ENCODE data around the gene PLXNC1. TPM values are rescaled to one million over a fixed set of nuclear protein-coding genes. Genes with fewer than 3 reads are reported as not detected.

PLXNC1 gene
- total and polyA plus RNA-seq, 2 of the 8 experiments (the other 6 are each of a cell fraction or from before 2014, with no cell fraction given), result 0.83 to 2.0 TPM

DNA sequence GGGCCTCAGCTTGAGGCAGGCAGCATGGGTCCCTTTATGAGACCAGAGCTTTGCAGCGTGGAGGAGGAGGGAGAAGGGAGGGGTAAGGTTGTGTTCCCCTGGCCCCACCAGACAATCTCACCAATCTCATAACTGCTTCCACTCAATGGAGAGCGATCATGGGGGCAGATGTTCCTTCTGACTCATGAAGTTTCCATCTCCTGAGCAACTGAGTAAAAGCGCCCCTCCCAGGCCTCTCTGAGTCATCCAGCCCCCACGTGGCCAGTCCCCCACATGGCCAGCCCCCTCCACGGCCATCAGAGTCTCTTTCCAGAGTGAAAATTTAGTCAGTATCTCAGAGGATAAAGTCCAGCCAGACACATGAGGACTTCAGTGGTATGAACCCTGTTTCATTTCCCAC lies 39.2 kb upstream of the PLXNC1 start (continued):
- TF ChIP-seq, protein P1, sequence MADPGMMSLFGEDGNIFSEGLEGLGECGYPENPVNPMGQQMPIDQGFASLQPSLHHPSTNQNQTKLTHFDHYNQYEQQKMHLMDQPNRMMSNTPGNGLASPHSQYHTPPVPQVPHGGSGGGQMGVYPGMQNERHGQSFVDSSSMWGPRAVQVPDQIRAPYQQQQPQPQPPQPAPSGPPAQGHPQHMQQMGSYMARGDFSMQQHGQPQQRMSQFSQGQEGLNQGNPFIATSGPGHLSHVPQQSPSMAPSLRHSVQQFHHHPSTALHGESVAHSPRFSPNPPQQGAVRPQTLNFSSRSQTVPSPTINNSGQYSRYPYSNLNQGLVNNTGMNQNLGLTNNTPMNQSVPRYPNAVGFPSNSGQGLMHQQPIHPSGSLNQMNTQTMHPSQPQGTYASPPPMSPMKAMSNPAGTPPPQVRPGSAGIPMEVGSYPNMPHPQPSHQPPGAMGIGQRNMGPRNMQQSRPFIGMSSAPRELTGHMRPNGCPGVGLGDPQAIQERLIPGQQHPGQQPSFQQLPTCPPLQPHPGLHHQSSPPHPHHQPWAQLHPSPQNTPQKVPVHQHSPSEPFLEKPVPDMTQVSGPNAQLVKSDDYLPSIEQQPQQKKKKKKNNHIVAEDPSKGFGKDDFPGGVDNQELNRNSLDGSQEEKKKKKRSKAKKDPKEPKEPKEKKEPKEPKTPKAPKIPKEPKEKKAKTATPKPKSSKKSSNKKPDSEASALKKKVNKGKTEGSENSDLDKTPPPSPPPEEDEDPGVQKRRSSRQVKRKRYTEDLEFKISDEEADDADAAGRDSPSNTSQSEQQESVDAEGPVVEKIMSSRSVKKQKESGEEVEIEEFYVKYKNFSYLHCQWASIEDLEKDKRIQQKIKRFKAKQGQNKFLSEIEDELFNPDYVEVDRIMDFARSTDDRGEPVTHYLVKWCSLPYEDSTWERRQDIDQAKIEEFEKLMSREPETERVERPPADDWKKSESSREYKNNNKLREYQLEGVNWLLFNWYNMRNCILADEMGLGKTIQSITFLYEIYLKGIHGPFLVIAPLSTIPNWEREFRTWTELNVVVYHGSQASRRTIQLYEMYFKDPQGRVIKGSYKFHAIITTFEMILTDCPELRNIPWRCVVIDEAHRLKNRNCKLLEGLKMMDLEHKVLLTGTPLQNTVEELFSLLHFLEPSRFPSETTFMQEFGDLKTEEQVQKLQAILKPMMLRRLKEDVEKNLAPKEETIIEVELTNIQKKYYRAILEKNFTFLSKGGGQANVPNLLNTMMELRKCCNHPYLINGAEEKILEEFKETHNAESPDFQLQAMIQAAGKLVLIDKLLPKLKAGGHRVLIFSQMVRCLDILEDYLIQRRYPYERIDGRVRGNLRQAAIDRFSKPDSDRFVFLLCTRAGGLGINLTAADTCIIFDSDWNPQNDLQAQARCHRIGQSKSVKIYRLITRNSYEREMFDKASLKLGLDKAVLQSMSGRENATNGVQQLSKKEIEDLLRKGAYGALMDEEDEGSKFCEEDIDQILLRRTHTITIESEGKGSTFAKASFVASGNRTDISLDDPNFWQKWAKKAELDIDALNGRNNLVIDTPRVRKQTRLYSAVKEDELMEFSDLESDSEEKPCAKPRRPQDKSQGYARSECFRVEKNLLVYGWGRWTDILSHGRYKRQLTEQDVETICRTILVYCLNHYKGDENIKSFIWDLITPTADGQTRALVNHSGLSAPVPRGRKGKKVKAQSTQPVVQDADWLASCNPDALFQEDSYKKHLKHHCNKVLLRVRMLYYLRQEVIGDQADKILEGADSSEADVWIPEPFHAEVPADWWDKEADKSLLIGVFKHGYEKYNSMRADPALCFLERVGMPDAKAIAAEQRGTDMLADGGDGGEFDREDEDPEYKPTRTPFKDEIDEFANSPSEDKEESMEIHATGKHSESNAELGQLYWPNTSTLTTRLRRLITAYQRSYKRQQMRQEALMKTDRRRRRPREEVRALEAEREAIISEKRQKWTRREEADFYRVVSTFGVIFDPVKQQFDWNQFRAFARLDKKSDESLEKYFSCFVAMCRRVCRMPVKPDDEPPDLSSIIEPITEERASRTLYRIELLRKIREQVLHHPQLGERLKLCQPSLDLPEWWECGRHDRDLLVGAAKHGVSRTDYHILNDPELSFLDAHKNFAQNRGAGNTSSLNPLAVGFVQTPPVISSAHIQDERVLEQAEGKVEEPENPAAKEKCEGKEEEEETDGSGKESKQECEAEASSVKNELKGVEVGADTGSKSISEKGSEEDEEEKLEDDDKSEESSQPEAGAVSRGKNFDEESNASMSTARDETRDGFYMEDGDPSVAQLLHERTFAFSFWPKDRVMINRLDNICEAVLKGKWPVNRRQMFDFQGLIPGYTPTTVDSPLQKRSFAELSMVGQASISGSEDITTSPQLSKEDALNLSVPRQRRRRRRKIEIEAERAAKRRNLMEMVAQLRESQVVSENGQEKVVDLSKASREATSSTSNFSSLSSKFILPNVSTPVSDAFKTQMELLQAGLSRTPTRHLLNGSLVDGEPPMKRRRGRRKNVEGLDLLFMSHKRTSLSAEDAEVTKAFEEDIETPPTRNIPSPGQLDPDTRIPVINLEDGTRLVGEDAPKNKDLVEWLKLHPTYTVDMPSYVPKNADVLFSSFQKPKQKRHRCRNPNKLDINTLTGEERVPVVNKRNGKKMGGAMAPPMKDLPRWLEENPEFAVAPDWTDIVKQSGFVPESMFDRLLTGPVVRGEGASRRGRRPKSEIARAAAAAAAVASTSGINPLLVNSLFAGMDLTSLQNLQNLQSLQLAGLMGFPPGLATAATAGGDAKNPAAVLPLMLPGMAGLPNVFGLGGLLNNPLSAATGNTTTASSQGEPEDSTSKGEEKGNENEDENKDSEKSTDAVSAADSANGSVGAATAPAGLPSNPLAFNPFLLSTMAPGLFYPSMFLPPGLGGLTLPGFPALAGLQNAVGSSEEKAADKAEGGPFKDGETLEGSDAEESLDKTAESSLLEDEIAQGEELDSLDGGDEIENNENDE (IDR thresholded peaks at IDR 0.05; ENCODE audit: insufficient replicate concordance, low read length), result no peak
